ENCODE results near the gene ZNF276.
"Not testable (repeated sequence)": the region's sequence is repeated elsewhere in the genome, so short reads cannot be mapped to it uniquely, and the experiment has no call there.

ZNF276 gene

GRCh38 chr16:89764711-89765201 is 43.4 kb downstream of the ZNF276 start:
- Histone ChIP-seq H3K9me3 (ENCODE audit: control insufficient read depth, low read length) (no peaks in the 10 kb centered on the region), H3K36me3 (ENCODE audit: control insufficient read depth, insufficient read depth, low read length) (no peaks in the 10 kb centered on the region), H3K9ac (ENCODE audit: low read length) (peak overlapping the region; percentile 63), H3K27me3 (ENCODE audit: control insufficient read depth, insufficient read depth, low read length) (no peaks in the 10 kb centered on the region), H3K4me3 (ENCODE audit: low read length) (peak overlapping the region; percentile 57), H3K4me1 (ENCODE audit: control insufficient read depth, insufficient read depth, low read length) (peaks cover 19% of the 10 kb centered on the region)

GRCh38 chr16:89765292-89765830 is 44.0 kb downstream of the ZNF276 start:
- Histone ChIP-seq H3K9me3 (ENCODE audit: control insufficient read depth, low read length) (no peaks in the 10 kb centered on the region), H3K4me1 (ENCODE audit: control insufficient read depth, insufficient read depth, low read length) (peaks cover 13% of the 10 kb centered on the region), H3K4me3 (ENCODE audit: low read length) (peak overlapping the region; percentile 57), H3K36me3 (ENCODE audit: control insufficient read depth, insufficient read depth, low read length) (no peaks in the 10 kb centered on the region), H3K27me3 (ENCODE audit: control insufficient read depth, insufficient read depth, low read length) (no peaks in the 10 kb centered on the region), H3K9ac (ENCODE audit: low read length) (peak overlapping the region; percentile 63)

- H3K36me3 ChIP-seq (ENCODE audit: control insufficient read depth, insufficient read depth, low read length) = no peaks in the 10 kb centered on the region
- no peak overlapping the region for H3K4me3 ChIP-seq (ENCODE audit: low read length)
Measured at GRCh38 chr16:89770367-89770766, 49.0 kb downstream of the ZNF276 start.

DNA sequence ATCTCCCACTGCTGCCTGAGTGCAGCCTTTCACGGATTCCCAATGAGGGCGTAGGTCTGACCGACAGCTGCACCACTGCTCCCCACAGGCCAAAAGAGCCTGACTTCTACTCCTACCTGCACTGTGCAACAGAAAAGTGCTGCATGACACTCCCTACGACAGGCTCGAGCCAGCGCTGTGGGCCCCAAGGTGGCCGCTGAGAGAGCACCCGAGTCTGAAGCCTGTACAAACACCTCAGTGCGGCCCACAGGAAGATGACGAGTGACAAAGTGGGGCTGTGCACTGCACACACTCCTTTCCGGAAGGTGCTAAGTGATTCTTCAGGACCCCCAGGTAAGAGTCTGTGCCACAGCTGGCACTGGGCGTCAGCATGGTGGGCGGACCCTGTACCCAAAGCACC is 53.9 kb downstream of the ZNF276 start:
- H3K9me3 ChIP-seq (ENCODE audit: control insufficient read depth, low read length) = no peaks in the 10 kb centered on the region
- no peak overlapping the region for H3K4me3 ChIP-seq (ENCODE audit: low read length)
- H3K27me3 ChIP-seq (ENCODE audit: control insufficient read depth, insufficient read depth, low read length) = no peaks in the 10 kb centered on the region
- no peaks in the 10 kb centered on the region for H3K36me3 ChIP-seq (ENCODE audit: control insufficient read depth, insufficient read depth, low read length)
- no peak overlapping the region for H3K9ac ChIP-seq (ENCODE audit: low read length)
- H3K4me1 ChIP-seq (ENCODE audit: control insufficient read depth, insufficient read depth, low read length) = no peaks in the 10 kb centered on the region

More at GRCh38 chr16:89770367-89770766, 49.0 kb downstream of the ZNF276 start:
- no peaks in the 10 kb centered on the region for H3K9me3 ChIP-seq (ENCODE audit: control insufficient read depth, low read length)
- no peaks in the 10 kb centered on the region for H3K27me3 ChIP-seq (ENCODE audit: control insufficient read depth, insufficient read depth, low read length)
- peaks cover 3% of the 10 kb centered on the region for H3K4me1 ChIP-seq (ENCODE audit: control insufficient read depth, insufficient read depth, low read length)
- H3K9ac ChIP-seq (ENCODE audit: low read length) = no peak overlapping the region

DNA sequence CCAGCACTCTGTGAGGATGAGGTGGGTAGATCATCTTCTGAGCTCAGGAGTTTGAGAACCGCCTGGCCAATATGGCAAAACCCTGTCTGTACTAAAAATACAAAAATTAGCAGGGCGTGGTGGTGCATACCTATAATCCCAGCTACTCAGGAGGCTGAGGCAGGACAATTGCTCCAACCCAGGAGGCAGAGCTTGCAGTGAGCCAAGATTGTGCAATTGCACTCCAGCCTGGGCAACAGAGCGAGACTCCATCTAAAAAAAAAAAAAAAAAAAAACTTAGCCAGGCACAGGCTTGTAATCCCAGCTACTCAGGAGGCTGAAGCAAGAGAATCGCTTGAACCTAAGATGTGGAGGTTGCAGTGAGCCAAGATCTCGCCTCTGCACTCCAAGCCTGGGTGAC is 56.9 kb downstream of the ZNF276 start:
- not testable (repeated sequence) for H3K4me1 ChIP-seq (ENCODE audit: control insufficient read depth, insufficient read depth, low read length); H3K36me3 ChIP-seq (ENCODE audit: control insufficient read depth, insufficient read depth, low read length); H3K9me3 ChIP-seq (ENCODE audit: control insufficient read depth, low read length); H3K9ac ChIP-seq (ENCODE audit: low read length); H3K4me3 ChIP-seq (ENCODE audit: low read length); H3K27me3 ChIP-seq (ENCODE audit: control insufficient read depth, insufficient read depth, low read length)

- no peak overlapping the region for H3K4me3 ChIP-seq (ENCODE audit: low read length)
- H3K36me3 ChIP-seq (ENCODE audit: control insufficient read depth, insufficient read depth, low read length) = no peaks in the 10 kb centered on the region
- H3K4me1 ChIP-seq (ENCODE audit: control insufficient read depth, insufficient read depth, low read length) = no peaks in the 10 kb centered on the region
- no peaks in the 10 kb centered on the region for H3K27me3 ChIP-seq (ENCODE audit: control insufficient read depth, insufficient read depth, low read length)
- no peak overlapping the region for H3K9ac ChIP-seq (ENCODE audit: low read length)
- H3K9me3 ChIP-seq (ENCODE audit: control insufficient read depth, low read length) = no peaks in the 10 kb centered on the region
Measured at GRCh38 chr16:89779231-89779908, 58.0 kb downstream of the ZNF276 start.

DNA sequence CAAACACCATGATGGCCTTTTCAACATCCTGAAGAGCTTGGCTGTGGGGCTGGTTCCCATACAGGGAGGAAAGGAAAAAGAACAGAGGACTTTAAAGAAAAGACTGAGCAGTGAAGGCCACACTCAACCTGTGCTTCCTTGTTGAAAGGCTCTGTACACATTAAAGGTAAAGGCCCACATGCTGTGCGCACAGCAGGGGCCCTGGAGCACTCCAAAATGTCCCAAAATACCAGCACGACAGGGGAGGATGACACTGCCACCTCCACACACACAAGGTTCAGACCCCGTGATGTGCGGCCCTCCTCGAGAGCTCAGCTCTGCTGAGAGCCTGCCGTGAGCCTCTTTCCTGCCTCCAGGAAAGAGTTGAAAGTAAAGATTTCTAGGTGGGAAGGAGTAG is 58.6 kb downstream of the ZNF276 start:
- H3K9ac ChIP-seq (ENCODE audit: low read length) = no peak overlapping the region
- H3K4me1 ChIP-seq (ENCODE audit: control insufficient read depth, insufficient read depth, low read length) = no peaks in the 10 kb centered on the region
- H3K9me3 ChIP-seq (ENCODE audit: control insufficient read depth, low read length) = no peaks in the 10 kb centered on the region
- no peak overlapping the region for H3K4me3 ChIP-seq (ENCODE audit: low read length)
- no peaks in the 10 kb centered on the region for H3K27me3 ChIP-seq (ENCODE audit: control insufficient read depth, insufficient read depth, low read length)
- H3K36me3 ChIP-seq (ENCODE audit: control insufficient read depth, insufficient read depth, low read length) = no peaks in the 10 kb centered on the region

- H3K36me3 ChIP-seq (ENCODE audit: control insufficient read depth, insufficient read depth, low read length) = no peaks in the 10 kb centered on the region
- no peaks in the 10 kb centered on the region for H3K27me3 ChIP-seq (ENCODE audit: control insufficient read depth, insufficient read depth, low read length)
- H3K4me3 ChIP-seq (ENCODE audit: low read length) = no peak overlapping the region
- no peak overlapping the region for H3K9ac ChIP-seq (ENCODE audit: low read length)
- H3K4me1 ChIP-seq (ENCODE audit: control insufficient read depth, insufficient read depth, low read length) = no peaks in the 10 kb centered on the region
- no peaks in the 10 kb centered on the region for H3K9me3 ChIP-seq (ENCODE audit: control insufficient read depth, low read length)
Measured at GRCh38 chr16:89782489-89782888, 61.2 kb downstream of the ZNF276 start.

DNA sequence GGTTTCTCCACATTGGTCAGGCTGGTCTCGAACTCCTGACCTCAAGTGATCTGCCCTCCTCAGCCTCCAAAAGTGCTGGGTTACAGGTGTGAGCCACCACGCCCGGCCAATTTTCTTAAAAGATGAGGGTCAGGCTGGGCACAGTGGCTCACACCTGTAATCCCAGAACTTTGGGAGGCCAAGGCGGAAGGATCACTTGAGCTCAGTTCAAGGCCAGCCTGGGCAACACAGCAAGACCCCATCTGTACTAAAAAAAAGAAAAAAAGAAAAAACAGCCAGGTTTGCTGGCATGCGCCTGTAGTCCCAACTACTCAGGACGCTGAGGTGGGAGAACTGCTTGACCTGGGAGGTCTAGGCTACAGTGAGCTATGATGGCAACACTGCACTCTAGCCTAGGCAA is 62.6 kb downstream of the ZNF276 start:
- not testable (repeated sequence) for H3K36me3 ChIP-seq (ENCODE audit: control insufficient read depth, insufficient read depth, low read length); H3K4me3 ChIP-seq (ENCODE audit: low read length); H3K4me1 ChIP-seq (ENCODE audit: control insufficient read depth, insufficient read depth, low read length)

GRCh38 chr16:89784406-89784805 is 63.1 kb downstream of the ZNF276 start:
- Histone ChIP-seq H3K27me3 (ENCODE audit: control insufficient read depth, insufficient read depth, low read length) (no peaks in the 10 kb centered on the region), H3K4me1 (ENCODE audit: control insufficient read depth, insufficient read depth, low read length) (no peaks in the 10 kb centered on the region), H3K36me3 (ENCODE audit: control insufficient read depth, insufficient read depth, low read length) (no peaks in the 10 kb centered on the region), H3K4me3 (ENCODE audit: low read length) (no peak overlapping the region), H3K9ac (ENCODE audit: low read length) (no peak overlapping the region), H3K9me3 (ENCODE audit: control insufficient read depth, low read length) (no peaks in the 10 kb centered on the region)

More for the DNA sequence above, 62.6 kb downstream of the ZNF276 start:
- H3K27me3 ChIP-seq (ENCODE audit: control insufficient read depth, insufficient read depth, low read length); H3K9me3 ChIP-seq (ENCODE audit: control insufficient read depth, low read length); H3K9ac ChIP-seq (ENCODE audit: low read length): not testable (repeated sequence)

DNA sequence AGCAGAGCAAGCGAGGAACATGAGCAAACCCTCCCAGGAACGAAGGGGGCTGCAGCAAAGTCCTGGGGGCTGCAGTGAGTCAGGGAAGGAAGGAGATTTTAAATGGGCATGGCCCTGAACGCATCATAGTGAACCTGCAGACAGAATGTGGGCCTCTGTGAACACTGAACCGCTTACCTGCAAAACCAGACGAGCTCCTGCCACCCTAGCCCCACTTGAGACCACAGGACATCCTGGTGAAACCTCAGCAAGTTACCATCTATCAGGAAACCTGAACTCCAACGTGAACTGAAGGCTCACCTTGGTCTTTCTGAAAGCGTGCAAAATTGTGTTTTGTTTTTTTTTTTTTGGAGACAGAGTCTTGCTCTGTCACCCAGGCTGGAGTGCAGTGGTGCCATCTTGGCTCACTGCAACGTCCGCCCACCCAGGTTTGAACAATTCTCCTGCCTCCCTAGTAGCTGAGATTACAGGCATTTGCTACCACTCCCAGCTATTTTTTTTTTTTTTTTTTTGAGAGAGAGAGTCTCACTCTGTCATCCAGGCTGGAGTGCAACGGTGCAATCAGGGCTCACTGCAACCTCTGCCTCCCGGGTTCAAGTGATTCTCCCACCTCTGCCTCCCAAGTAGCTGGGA is 64.3 kb downstream of the ZNF276 start:
- Histone ChIP-seq H3K9ac (ENCODE audit: low read length) (no peak overlapping the region), H3K4me3 (ENCODE audit: low read length) (no peak overlapping the region), H3K27me3 (ENCODE audit: control insufficient read depth, insufficient read depth, low read length) (no peaks in the 10 kb centered on the region), H3K4me1 (ENCODE audit: control insufficient read depth, insufficient read depth, low read length) (no peaks in the 10 kb centered on the region), H3K9me3 (ENCODE audit: control insufficient read depth, low read length) (no peaks in the 10 kb centered on the region), H3K36me3 (ENCODE audit: control insufficient read depth, insufficient read depth, low read length) (no peaks in the 10 kb centered on the region)

- no peaks in the 10 kb centered on the region for H3K27me3 ChIP-seq (ENCODE audit: control insufficient read depth, insufficient read depth, low read length)
- no peak overlapping the region for H3K9ac ChIP-seq (ENCODE audit: low read length)
- no peaks in the 10 kb centered on the region for H3K4me1 ChIP-seq (ENCODE audit: control insufficient read depth, insufficient read depth, low read length)
- no peaks in the 10 kb centered on the region for H3K36me3 ChIP-seq (ENCODE audit: control insufficient read depth, insufficient read depth, low read length)
- no peak overlapping the region for H3K4me3 ChIP-seq (ENCODE audit: low read length)
- H3K9me3 ChIP-seq (ENCODE audit: control insufficient read depth, low read length) = no peaks in the 10 kb centered on the region
Measured at GRCh38 chr16:89786474-89787364, 65.4 kb downstream of the ZNF276 start.
